Measurements from ENCODE around the gene TUBG2.
"Not testable (repeated sequence)": the region's sequence is repeated elsewhere in the genome, so short reads cannot be mapped to it uniquely, and the experiment has no call there.

TUBG2 gene

GRCh38 chr17:42655528-42655927 is 3.6 kb upstream of the TUBG2 start:
- DNase-seq, result peak; percentile 77

GRCh38 chr17:42657824-42658588 is 1.1 kb upstream of the TUBG2 start:
- DNase-seq, result no peak

- not testable (repeated sequence) for DNase-seq
Observed at GRCh38 chr17:42659932-42660274, 819 bp downstream of the TUBG2 start.

GRCh38 chr17:42660692-42661345 is 1.7 kb downstream of the TUBG2 start:
- DNase-seq, result peak; percentile 78

- DNase-seq, result no peak
Observed at GRCh38 chr17:42665581-42666001, 6.5 kb downstream of the TUBG2 start.

GRCh38 chr17:42666126-42666525 is 7.0 kb downstream of the TUBG2 start:
- DNase-seq, result not testable (repeated sequence)

GRCh38 chr17:42667088-42667951 is 8.2 kb downstream of the TUBG2 start:
- peak; percentile 47 for DNase-seq

- DNase-seq, result no peak
Observed at GRCh38 chr17:42669705-42669976, 10.6 kb downstream of the TUBG2 start.

- no peak for DNase-seq
Observed at GRCh38 chr17:42669977-42670788, 11.1 kb downstream of the TUBG2 start.

- DNase-seq, result no peak
Observed at GRCh38 chr17:42670789-42671657, 11.9 kb downstream of the TUBG2 start.

GRCh38 chr17:42672038-42672437 is 13.0 kb downstream of the TUBG2 start:
- DNase-seq, result no peak

GRCh38 chr17:42673266-42673884 is 14.3 kb downstream of the TUBG2 start:
- no peak for DNase-seq

- peak; percentile 60 for DNase-seq
Observed at GRCh38 chr17:42673885-42674754, 15.0 kb downstream of the TUBG2 start.

- no peak for DNase-seq
Observed at GRCh38 chr17:42674755-42675347, 15.8 kb downstream of the TUBG2 start.

- DNase-seq, result no peak
Observed at GRCh38 chr17:42675348-42675964, 16.4 kb downstream of the TUBG2 start.

GRCh38 chr17:42675965-42676423 is 16.9 kb downstream of the TUBG2 start:
- DNase-seq, result peak; percentile 25

GRCh38 chr17:42676424-42677011 is 17.4 kb downstream of the TUBG2 start, which contains the start of gene PLEKHH3:
PLEKHH3 (minus strand) TSS chr17:42676994; CDS start chr17:42676563, 431 bp downstream.
- DNase-seq, result peak; percentile 23

GRCh38 chr17:42677012-42677857 is 18.2 kb downstream of the TUBG2 start:
- peak; percentile 100 for DNase-seq

All from fibroblast of upper back skin (primary cell).